B cell (primary cell): ENCODE measurements around the gene GPR87. TPM values are rescaled to one million over a fixed set of nuclear protein-coding genes. Genes with fewer than 3 reads are reported as not detected.

ENCODE experiments used
- ATAC-seq: fragments of 200-7000 bp; cut with Tn5 transposase; one replicate; pipeline ENCODE4 v1.10.0; 2021; ENCODE audit warnings: low read depth, mild to moderate bottlenecking, moderate number of reproducible peaks, moderate library complexity
- CTCF ChIA-PET: fragments of 350-600 bp; sonication (Branson Sonifier 250); formaldehyde crosslinking; loops from one replicate; lab custom pipeline; 2021; ENCODE audit warnings: antibody characterized with exemption, inconsistent platforms; lab: Charles Lee
- POLR2A ChIA-PET: fragments of 350-600 bp; sonication (Branson Sonifier 250); formaldehyde crosslinking; loops from one replicate; lab custom pipeline; 2021; ENCODE audit warnings: antibody characterized with exemption; lab: Charles Lee
- DNase-seq: peaks from one replicate; pipeline ENCODE4 v3.0.0; 2013
- H2AFZ ChIP-seq: 2 replicates; pipeline ENCODE4 v1.6.1; 2012; ENCODE audit warnings: mild to moderate bottlenecking, low read depth, low read length; ENCODE audit not compliant: insufficient read depth, poor library complexity, severe bottlenecking
- H3K27ac ChIP-seq, 2 donors: 1 replicate in 1 of 2; 2 replicates in 1 of 2; pipeline ENCODE4 v1.5.1; 2012 to 2013; ENCODE audit warnings: low read length in 2 of 2, mild to moderate bottlenecking in 2 of 2, moderate library complexity in 1 of 2
- H3K27me3 ChIP-seq, 4 experiments: fragments of 200-600 bp in 1 of 4; sonication (generic) in 1 of 4; replicated peaks in 1 of 4; 1 replicate in 2 of 4; 2 replicates in 2 of 4; pipeline versions ENCODE4 v1.6.1 to v1.7.0; 2013 to 2016; ENCODE audit warnings: low read length in 3 of 4, mild to moderate bottlenecking in 2 of 4, mixed read lengths in 1 of 4, moderate library complexity in 1 of 4; ENCODE audit not compliant: insufficient read depth in 4 of 4, control insufficient read depth in 3 of 4; ENCODE audit errors: control extremely low read depth in 1 of 4
- H3K36me3 ChIP-seq, 2 experiments: replicated peaks in 1 of 2; 1 replicate in 1 of 2; 2 replicates in 1 of 2; pipeline versions ENCODE4 v1.6.1 to v1.7.1; 2013; ENCODE audit warnings: low read length in 1 of 2; ENCODE audit not compliant: insufficient read depth in 2 of 2, control insufficient read depth in 1 of 2; ENCODE audit errors: control extremely low read depth in 1 of 2, extremely low read depth in 1 of 2
- H3K4me1 ChIP-seq, 2 donors: fragments of 200-600 bp in 1 of 2; sonication (generic) in 1 of 2; 1 replicate in 1 of 2; 2 replicates in 1 of 2; pipeline versions ENCODE4 v1.5.1 to v1.6.1; 2013 to 2017; ENCODE audit warnings: low read length in 2 of 2; ENCODE audit not compliant: control insufficient read depth in 2 of 2, insufficient read depth in 2 of 2
- H3K4me2 ChIP-seq: replicated peaks from 2 replicates; pipeline ENCODE3; 2012; ENCODE audit warnings: mild to moderate bottlenecking, low read depth, low read length; ENCODE audit not compliant: poor library complexity, severe bottlenecking
- H3K4me3 ChIP-seq, 5 experiments: fragments of 200-600 bp in 1 of 5; sonication (generic) in 1 of 5; 1 replicate in 3 of 5; 2 replicates in 2 of 5; pipeline versions ENCODE4 v1.5.1 to v1.7.0; 2011 to 2016; ENCODE audit warnings: low read length in 4 of 5, mild to moderate bottlenecking in 4 of 5, low read depth in 2 of 5, control low read depth in 1 of 5, moderate library complexity in 1 of 5; ENCODE audit not compliant: insufficient read depth in 1 of 5; ENCODE audit errors: control extremely low read depth in 1 of 5, extremely low read depth in 1 of 5
- H3K79me2 ChIP-seq: fragments of 200-600 bp; sonication (generic); one replicate; pipeline ENCODE4 v1.6.0; 2016; ENCODE audit warnings: low read length; ENCODE audit not compliant: control insufficient read depth, insufficient read depth
- H3K9ac ChIP-seq: fragments of 200-600 bp; sonication (generic); 2 replicates; pipeline ENCODE4 v1.6.1; 2017; ENCODE audit warnings: mild to moderate bottlenecking, low read length, moderate library complexity
- H3K9me3 ChIP-seq, 3 donors: one replicate each; pipeline versions ENCODE4 v1.6.1 to v1.7.1; 2013; ENCODE audit warnings: low read length in 2 of 3; ENCODE audit not compliant: control insufficient read depth in 2 of 3, insufficient read depth in 1 of 3; ENCODE audit errors: control extremely low read depth in 1 of 3
- H4K20me1 ChIP-seq: 2 replicates; pipeline ENCODE4 v1.6.0; 2012; ENCODE audit warnings: mild to moderate bottlenecking, low read length; ENCODE audit not compliant: insufficient read depth, control insufficient read depth, poor library complexity, severe bottlenecking
- H3K27ac Mint-ChIP-seq: one replicate; pipeline ENCODE4 v1.8.0; 2021; ENCODE audit warnings: mixed read lengths
- H3K27me3 Mint-ChIP-seq: one replicate; pipeline ENCODE4 v1.8.0; 2021; ENCODE audit warnings: mixed read lengths
- H3K4me1 Mint-ChIP-seq: one replicate; pipeline ENCODE4 v1.8.0; 2021; ENCODE audit warnings: mixed read lengths
- H3K4me3 Mint-ChIP-seq: one replicate; pipeline ENCODE4 v1.8.0; 2021; ENCODE audit warnings: mixed read lengths
- H3K9me3 Mint-ChIP-seq: one replicate; pipeline ENCODE4 v1.8.0; 2022; ENCODE audit warnings: mixed read lengths; ENCODE audit not compliant: insufficient read depth
- CTCF ChIP-seq: fragments of 200-600 bp; IDR thresholded peaks from one replicate; pipeline ENCODE4 v1.8.0; 2022; ENCODE audit warnings: antibody characterized with exemption, mild to moderate bottlenecking
- EZH2 ChIP-seq: IDR thresholded peaks from 2 replicates; pipeline ENCODE4 v1.6.1; 2012; ENCODE audit warnings: borderline replicate concordance, low read depth, mild to moderate bottlenecking, moderate library complexity, low read length; ENCODE audit not compliant: insufficient read depth, poor library complexity, severe bottlenecking
- WGBS: methylation state at CpG from one replicate; pipeline ENCODE4 v1.1.5; 2013; ENCODE audit warnings: missing lambda C conversion rate; ENCODE audit not compliant: insufficient coverage; 5-methylcytosine and 5-hydroxymethylcytosine counted together
- intact Hi-C: fragments of 100-400 bp; cut with micrococcal nuclease; formaldehyde crosslinking; loops from one replicate; pipeline ENCODE4 v1.10.0; 2022
- polyA plus RNA-seq: library from polyadenylated mRNA; depleted of rRNA; stranded (reverse); fragments of >200 nt; gene quantifications from 2 replicates; pipeline ENCODE4 v1.2.3, GENCODE V29; 2012
- total RNA-seq, 2 donors: library from RNA; stranded (reverse); fragments of 120-200 nt in 1 of 2; gene quantifications; 1 replicate in 1 of 2; 2 replicates in 1 of 2; pipeline versions ENCODE4 v1.2.3 to v1.2.4, GENCODE V29; 2013 to 2022

GPR87 gene
- total and polyA plus RNA-seq, 2 donors (not counting 1 experiment from before 2014, with no cell fraction given), result not detected

GRCh38 chr3:151297429-151297828 lies 19.2 kb downstream of the GPR87 start:
- H3K4me2 ChIP-seq, result no peak overlapping the region
- TF ChIP-seq CTCF (no peak), EZH2 (no peak)
- Mint-ChIP-seq H3K27ac (no peak overlapping the region), H3K27me3 (peaks cover 6% of the 10 kb centered on the region), H3K4me3 (no peak overlapping the region), H3K9me3 (no peaks in the 10 kb centered on the region), H3K4me1 (no peaks in the 10 kb centered on the region)
- CTCF ChIA-PET, result interaction anchor here (1.0 to 1.1 kb wide), 3 partner anchors 69 to 542 kb away, joined by 3 to 4 read pairs (median 4); no protein-coding TSS in a partner anchor
- no peaks in the 10 kb centered on the region for H3K27me3 ChIP-seq
- H3K4me3 ChIP-seq, result no peak overlapping the region
- ATAC-seq (no peak), DNase-seq (no peak)
- H3K27ac ChIP-seq, result no peak overlapping the region
- no CpG with 5 or more reads among the region's 2 CpGs for WGBS
- no peak overlapping the region for H2AFZ ChIP-seq
- no peaks in the 10 kb centered on the region for H4K20me1 ChIP-seq
- H3K4me1 ChIP-seq, result no peaks in the 10 kb centered on the region
- no peaks in the 10 kb centered on the region for H3K36me3 ChIP-seq
- no peak overlapping the region for H3K9ac ChIP-seq
- intact Hi-C loops, result no loop called here
- H3K9me3 ChIP-seq, result no peaks in the 10 kb centered on the region
- POLR2A ChIA-PET, result no interaction called here
- H3K79me2 ChIP-seq, result no peaks in the 10 kb centered on the region

- Histone ChIP-seq H3K9me3 (no peaks in the 10 kb centered on the region), H3K4me3 (no peak overlapping the region), H3K27me3 (no peaks in the 10 kb centered on the region), H4K20me1 (no peaks in the 10 kb centered on the region), H3K27ac (no peak overlapping the region), H3K4me2 (no peak overlapping the region), H2AFZ (no peak overlapping the region), H3K4me1 (no peaks in the 10 kb centered on the region), H3K36me3 (no peaks in the 10 kb centered on the region), H3K9ac (no peak overlapping the region), H3K79me2 (no peaks in the 10 kb centered on the region)
- H3K4me1 Mint-ChIP-seq, result no peaks in the 10 kb centered on the region
- ChIA-PET POLR2A (no interaction called here), CTCF (no interaction called here)
- ATAC-seq (no peak), DNase-seq (no peak)
- no peak overlapping the region for H3K27ac Mint-ChIP-seq
- H3K27me3 Mint-ChIP-seq, result peaks cover 4% of the 10 kb centered on the region
- TF ChIP-seq CTCF (no peak), EZH2 (no peak)
- H3K9me3 Mint-ChIP-seq, result no peaks in the 10 kb centered on the region
- no CpG with 5 or more reads among the region's 3 CpGs for WGBS
- H3K4me3 Mint-ChIP-seq, result no peak overlapping the region
- intact Hi-C loops, result no loop called here
Observed at GRCh38 chr3:151296226-151296625, 20.4 kb downstream of the GPR87 start.
